Measurements from ENCODE around the gene TSSK3.
"Not testable (repeated sequence)": the region's sequence is repeated elsewhere in the genome, so short reads cannot be mapped to it uniquely, and the experiment has no call there.

TSSK3 gene

GRCh38 chr1:32392325-32392724 lies 30.0 kb downstream of the TSSK3 start:
- Histone ChIP-seq H3K36me3 (ENCODE audit: control insufficient read depth, insufficient read depth, low read length) (peaks cover 49% of the 10 kb centered on the region), H3K9me3 (ENCODE audit: control insufficient read depth, insufficient read depth, low read length) (no peaks in the 10 kb centered on the region), H3K4me3 (ENCODE audit: low read depth, low read length) (no peak overlapping the region), H3K27ac (ENCODE audit: low read depth, low read length) (no peak overlapping the region), H3K4me1 (ENCODE audit: control insufficient read depth, insufficient read depth, low read length) (peaks cover 7% of the 10 kb centered on the region; the same call in 1 of the 2 replicates), H3K27me3 (ENCODE audit: control insufficient read depth, insufficient read depth, low read length) (no peaks in the 10 kb centered on the region), H3K9ac (ENCODE audit: low read depth, low read length) (no peak overlapping the region)

- H3K4me1 ChIP-seq (ENCODE audit: control insufficient read depth, insufficient read depth, low read length) = peaks cover 7% of the 10 kb centered on the region; the same call in 1 of the 2 replicates
- no peaks in the 10 kb centered on the region for H3K9me3 ChIP-seq (ENCODE audit: control insufficient read depth, insufficient read depth, low read length)
- no peak overlapping the region for H3K9ac ChIP-seq (ENCODE audit: low read depth, low read length)
- no peaks in the 10 kb centered on the region for H3K27me3 ChIP-seq (ENCODE audit: control insufficient read depth, insufficient read depth, low read length)
- H3K4me3 ChIP-seq (ENCODE audit: low read depth, low read length) = peak overlapping the region; percentile 76
- H3K36me3 ChIP-seq (ENCODE audit: control insufficient read depth, insufficient read depth, low read length) = peaks cover 41% of the 10 kb centered on the region
- H3K27ac ChIP-seq (ENCODE audit: low read depth, low read length) = no peak overlapping the region
Observed at GRCh38 chr1:32393136-32393535, 30.8 kb downstream of the TSSK3 start.

GRCh38 chr1:32393832-32394140 lies 31.4 kb downstream of the TSSK3 start:
- H3K27me3 ChIP-seq (ENCODE audit: control insufficient read depth, insufficient read depth, low read length) = no peaks in the 10 kb centered on the region
- no peaks in the 10 kb centered on the region for H3K9me3 ChIP-seq (ENCODE audit: control insufficient read depth, insufficient read depth, low read length)
- H3K4me1 ChIP-seq (ENCODE audit: control insufficient read depth, insufficient read depth, low read length) = peaks cover 7% of the 10 kb centered on the region; the same call in 1 of the 2 replicates
- H3K9ac ChIP-seq (ENCODE audit: low read depth, low read length) = peak overlapping the region; percentile 93
- peak overlapping the region; percentile 99 for H3K27ac ChIP-seq (ENCODE audit: low read depth, low read length)
- peak overlapping the region; percentile 76 for H3K4me3 ChIP-seq (ENCODE audit: low read depth, low read length)
- peaks cover 38% of the 10 kb centered on the region for H3K36me3 ChIP-seq (ENCODE audit: control insufficient read depth, insufficient read depth, low read length)

- Histone ChIP-seq H3K27me3 (ENCODE audit: control insufficient read depth, insufficient read depth, low read length) (no peaks in the 10 kb centered on the region), H3K36me3 (ENCODE audit: control insufficient read depth, insufficient read depth, low read length) (peaks cover 35% of the 10 kb centered on the region), H3K27ac (ENCODE audit: low read depth, low read length) (peak within 1 kb of the TSS; percentile 99), H3K9ac (ENCODE audit: low read depth, low read length) (peak within 1 kb of the TSS; percentile 94), H3K9me3 (ENCODE audit: control insufficient read depth, insufficient read depth, low read length) (no peaks in the 10 kb centered on the region), H3K4me1 (ENCODE audit: control insufficient read depth, insufficient read depth, low read length) (peaks cover 7% of the 10 kb centered on the region; the same call in 1 of the 2 replicates), H3K4me3 (ENCODE audit: low read depth, low read length) (peak within 1 kb of the TSS; percentile 76)
Observed at GRCh38 chr1:32394141-32394889, 32.0 kb downstream of the TSSK3 start, which contains the start of gene BSDC1. TSS of gene BSDC1 (minus strand) at chr1:32394441. CDS start at chr1:32394414, 27 bp downstream.

GRCh38 chr1:32394890-32395432 lies 32.6 kb downstream of the TSSK3 start:
- Histone ChIP-seq H3K4me1 (ENCODE audit: control insufficient read depth, insufficient read depth, low read length) (peaks cover 7% of the 10 kb centered on the region; the same call in 1 of the 2 replicates), H3K36me3 (ENCODE audit: control insufficient read depth, insufficient read depth, low read length) (peaks cover 29% of the 10 kb centered on the region), H3K4me3 (ENCODE audit: low read depth, low read length) (peak overlapping the region; percentile 76), H3K9me3 (ENCODE audit: control insufficient read depth, insufficient read depth, low read length) (no peaks in the 10 kb centered on the region), H3K9ac (ENCODE audit: low read depth, low read length) (peak overlapping the region; percentile 94), H3K27ac (ENCODE audit: low read depth, low read length) (peak overlapping the region; percentile 99), H3K27me3 (ENCODE audit: control insufficient read depth, insufficient read depth, low read length) (no peaks in the 10 kb centered on the region)

GRCh38 chr1:32396524-32396923 lies 34.2 kb downstream of the TSSK3 start:
- not testable (repeated sequence) for H3K4me3 ChIP-seq (ENCODE audit: low read depth, low read length); H3K9ac ChIP-seq (ENCODE audit: low read depth, low read length); H3K27me3 ChIP-seq (ENCODE audit: control insufficient read depth, insufficient read depth, low read length); H3K9me3 ChIP-seq (ENCODE audit: control insufficient read depth, insufficient read depth, low read length); H3K4me1 ChIP-seq (ENCODE audit: control insufficient read depth, insufficient read depth, low read length); H3K27ac ChIP-seq (ENCODE audit: low read depth, low read length)
- H3K36me3 ChIP-seq (ENCODE audit: control insufficient read depth, insufficient read depth, low read length) = peaks cover 13% of the 10 kb centered on the region

DNA sequence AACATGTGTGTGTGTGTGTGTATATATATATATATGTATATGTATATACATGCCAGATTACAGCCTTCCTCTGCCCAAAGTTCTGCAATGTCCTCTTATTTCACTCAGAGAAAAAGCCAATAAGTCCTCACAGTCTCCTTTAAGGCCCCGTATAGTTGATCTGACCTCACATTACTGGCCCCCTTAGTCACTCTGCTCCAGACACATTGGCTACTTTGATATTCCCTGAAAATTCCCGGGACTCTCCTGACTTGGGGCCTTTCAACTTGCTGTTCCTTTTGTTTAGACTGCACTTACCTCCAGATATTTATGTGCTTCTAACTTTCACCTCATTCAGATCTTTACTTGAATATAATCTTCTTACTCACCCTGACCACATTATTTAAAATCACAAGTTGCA lies 36.1 kb downstream of the TSSK3 start:
- H3K27me3 ChIP-seq (ENCODE audit: control insufficient read depth, insufficient read depth, low read length) = no peaks in the 10 kb centered on the region
- H3K27ac ChIP-seq (ENCODE audit: low read depth, low read length) = no peak overlapping the region
- no peak overlapping the region for H3K4me3 ChIP-seq (ENCODE audit: low read depth, low read length)
- no peaks in the 10 kb centered on the region for H3K36me3 ChIP-seq (ENCODE audit: control insufficient read depth, insufficient read depth, low read length)
- H3K9me3 ChIP-seq (ENCODE audit: control insufficient read depth, insufficient read depth, low read length) = no peaks in the 10 kb centered on the region
- H3K4me1 ChIP-seq (ENCODE audit: control insufficient read depth, insufficient read depth, low read length) = peaks cover 5% of the 10 kb centered on the region; the same call in 1 of the 2 replicates
- H3K9ac ChIP-seq (ENCODE audit: low read depth, low read length) = no peak overlapping the region

GRCh38 chr1:32399843-32400242 lies 37.5 kb downstream of the TSSK3 start:
- no peak overlapping the region for H3K9ac ChIP-seq (ENCODE audit: low read depth, low read length)

GRCh38 chr1:32400876-32401631 lies 38.7 kb downstream of the TSSK3 start:
- no peak overlapping the region for H3K9ac ChIP-seq (ENCODE audit: low read depth, low read length)
- peaks cover 2% of the 10 kb centered on the region; the same call in 1 of the 2 replicates for H3K4me1 ChIP-seq (ENCODE audit: control insufficient read depth, insufficient read depth, low read length)
- H3K4me3 ChIP-seq (ENCODE audit: low read depth, low read length) = no peak overlapping the region
- H3K9me3 ChIP-seq (ENCODE audit: control insufficient read depth, insufficient read depth, low read length) = no peaks in the 10 kb centered on the region
- no peak overlapping the region for H3K27ac ChIP-seq (ENCODE audit: low read depth, low read length)
- no peaks in the 10 kb centered on the region for H3K36me3 ChIP-seq (ENCODE audit: control insufficient read depth, insufficient read depth, low read length)
- H3K27me3 ChIP-seq (ENCODE audit: control insufficient read depth, insufficient read depth, low read length) = no peaks in the 10 kb centered on the region

More at GRCh38 chr1:32399843-32400242, 37.5 kb downstream of the TSSK3 start:
- Histone ChIP-seq H3K9me3 (ENCODE audit: control insufficient read depth, insufficient read depth, low read length) (no peaks in the 10 kb centered on the region), H3K27me3 (ENCODE audit: control insufficient read depth, insufficient read depth, low read length) (no peaks in the 10 kb centered on the region), H3K4me3 (ENCODE audit: low read depth, low read length) (no peak overlapping the region), H3K27ac (ENCODE audit: low read depth, low read length) (no peak overlapping the region), H3K36me3 (ENCODE audit: control insufficient read depth, insufficient read depth, low read length) (no peaks in the 10 kb centered on the region), H3K4me1 (ENCODE audit: control insufficient read depth, insufficient read depth, low read length) (peaks cover 2% of the 10 kb centered on the region; the same call in 1 of the 2 replicates)

DNA sequence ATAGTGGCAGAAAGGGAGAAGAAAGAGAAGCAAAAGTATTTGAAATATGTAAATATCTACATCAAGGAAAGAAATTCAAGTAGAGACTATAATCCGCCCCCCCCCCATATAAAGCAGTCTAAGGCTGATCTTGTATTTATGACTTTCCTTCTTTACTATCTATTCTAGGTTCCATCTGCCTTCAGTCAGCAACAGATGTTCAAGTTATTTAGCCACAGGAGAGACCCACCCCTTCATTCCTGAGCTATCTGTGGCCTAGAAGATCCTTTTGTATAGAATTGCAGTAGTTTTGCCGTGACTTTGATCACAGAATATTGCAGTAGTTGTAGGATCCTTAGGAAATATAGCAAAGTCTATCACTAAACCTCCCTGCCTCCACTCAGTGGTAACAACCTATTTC lies 42.6 kb downstream of the TSSK3 start:
- Histone ChIP-seq H3K4me1 (ENCODE audit: control insufficient read depth, insufficient read depth, low read length) (peaks cover 2% of the 10 kb centered on the region; the same call in 1 of the 2 replicates), H3K27me3 (ENCODE audit: control insufficient read depth, insufficient read depth, low read length) (no peaks in the 10 kb centered on the region), H3K27ac (ENCODE audit: low read depth, low read length) (no peak overlapping the region), H3K4me3 (ENCODE audit: low read depth, low read length) (no peak overlapping the region), H3K36me3 (ENCODE audit: control insufficient read depth, insufficient read depth, low read length) (no peaks in the 10 kb centered on the region), H3K9me3 (ENCODE audit: control insufficient read depth, insufficient read depth, low read length) (no peaks in the 10 kb centered on the region; the same call in 1 of the 2 replicates), H3K9ac (ENCODE audit: low read depth, low read length) (no peak overlapping the region)

Data from HUES48 (cell line).